Nasal cavity respiratory epithelium epithelial cell of viscerocranial mucosa (primary cell): Measurements from ENCODE around the gene SEMA6B. TPM values are rescaled to one million over a fixed set of nuclear protein-coding genes. Genes with fewer than 3 reads are reported as not detected.

Experiments
- total RNA-seq: library from RNA; depleted of rRNA; stranded (reverse); fragments of >200 nt; gene quantifications from 2 replicates; pipeline ENCODE4 v1.2.3, GENCODE V29; 2014

The SEMA6B gene
- under 0.01 TPM in 2 replicates for total RNA-seq

GRCh38 chr19:4559569-4559968 lies at the start of gene SEMA6B:
Gene SEMA6B (minus strand): TSS chr19:4559684. CDS start chr19:4558457, 1,227 bp downstream.

GRCh38 chr19:4539693-4540581 lies 19.5 kb downstream of the SEMA6B start, which contains the start of gene LRG1:
Gene LRG1 (minus strand): TSS chr19:4540036. CDS start chr19:4540013, 23 bp downstream.

GRCh38 chr19:4534836-4535658 lies 24.4 kb downstream of the SEMA6B start, which contains the start of gene PLIN5:
Gene PLIN5 (minus strand): TSS chr19:4535224. CDS start chr19:4534074, 1,150 bp downstream.

GRCh38 chr19:4518345-4519171 lies 40.9 kb downstream of the SEMA6B start, which contains the start of gene PLIN4:
Gene PLIN4 (minus strand): TSS chr19:4518486. CDS start chr19:4518272, 214 bp downstream.

Other genes starting within 250 kb of the SEMA6B start
- 52.2 and 59.1 TPM in 2 replicates for gene STAP2, start 220.9 kb downstream of the SEMA6B start, total RNA-seq
- gene MPND, start 216.1 kb downstream of the SEMA6B start, total RNA-seq: 3.8 and 7.5 TPM in 2 replicates
- gene SH3GL1, start 159.1 kb downstream of the SEMA6B start, total RNA-seq: 31.1 and 55.2 TPM in 2 replicates
- gene CHAF1A, start 157.0 kb downstream of the SEMA6B start, total RNA-seq: 5.5 and 5.8 TPM in 2 replicates
- 69.9 and 90.6 TPM in 2 replicates for gene UBXN6, start 101.9 kb downstream of the SEMA6B start, total RNA-seq
- gene HDGFL2, start 87.4 kb downstream of the SEMA6B start, total RNA-seq: 46.0 and 48.5 TPM in 2 replicates
- gene PLIN4, start 41.2 kb downstream of the SEMA6B start, total RNA-seq: 2.4 and 12.9 TPM in 2 replicates
- gene PLIN5, start 24.5 kb downstream of the SEMA6B start, total RNA-seq: 0.07 TPM in 1 of 2 replicates, not detected in the other
- gene LRG1, start 19.6 kb downstream of the SEMA6B start, total RNA-seq: 2.1 TPM in 1 of 2 replicates, not detected in the other
- 0.68 and 0.85 TPM in 2 replicates for gene TNFAIP8L1, start 79.8 kb upstream of the SEMA6B start, total RNA-seq
- 122 and 383 TPM in 2 replicates for gene MYDGF, start 110.7 kb upstream of the SEMA6B start, total RNA-seq
- gene DPP9, start 164.2 kb upstream of the SEMA6B start, total RNA-seq: 38.3 and 40.3 TPM in 2 replicates
- 29.8 and 30.4 TPM in 2 replicates for gene FEM1A, start 232.1 kb upstream of the SEMA6B start, total RNA-seq